ENCODE measurements around the gene PRR33.

DNA sequence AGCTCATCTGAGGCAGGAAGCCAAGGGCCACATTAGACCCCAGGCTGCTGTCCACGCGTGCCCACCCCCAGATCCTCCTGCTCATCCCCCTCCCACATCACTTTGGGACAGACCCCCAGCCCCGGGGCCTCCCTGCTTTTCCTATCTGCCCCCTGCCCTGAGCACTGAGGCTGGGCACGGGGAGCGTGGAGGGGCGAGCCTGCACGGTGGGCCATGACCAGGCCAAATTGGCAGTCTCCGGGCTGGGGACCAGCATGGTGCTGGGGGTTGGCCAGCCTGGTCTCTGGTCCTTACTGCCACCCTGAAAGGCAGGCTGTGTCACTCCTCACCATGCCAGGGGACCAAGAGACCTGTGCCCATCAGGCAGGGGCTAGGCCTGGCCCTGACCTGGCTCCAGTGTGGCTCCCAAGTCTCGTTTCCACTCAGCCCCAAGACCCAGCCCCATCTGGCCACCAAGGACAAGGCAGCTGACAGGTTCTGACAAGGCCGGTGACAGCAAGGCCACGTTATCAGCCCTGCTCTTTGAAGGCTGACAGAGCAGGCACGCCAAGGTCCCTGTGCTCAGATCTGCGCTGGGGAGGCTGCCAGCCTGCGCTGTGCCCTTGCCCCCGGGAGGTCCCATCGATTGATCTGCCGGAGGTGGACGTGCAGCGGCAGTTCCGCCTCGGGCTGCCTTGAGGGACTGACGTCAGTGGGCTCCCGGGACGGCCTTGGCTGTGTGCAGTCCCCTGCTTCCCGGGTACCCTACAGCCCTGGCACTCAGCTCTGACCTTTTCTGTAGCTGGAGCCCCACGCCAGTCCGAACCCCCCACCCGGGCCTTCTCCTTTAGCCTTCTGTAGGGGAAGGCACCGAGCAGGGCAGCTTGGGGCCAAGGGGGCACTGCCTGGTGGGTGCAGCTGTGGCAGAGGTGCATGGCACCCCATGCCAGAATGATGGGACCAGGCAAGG is 49.3 kb downstream of the PRR33 start:
- TF ChIP-seq CTCF (IDR thresholded peaks at IDR 0.05; ENCODE audit: insufficient read depth, low read depth, low read length) (no peak), EZH2 (IDR thresholded peaks at IDR 0.05; ENCODE audit: insufficient read depth, low read length) (no peak)

Data from astrocyte (in vitro differentiated cells and primary cell).